C4-2B (cell line): Measurements from ENCODE around the gene FAM136A.

ENCODE experiments used
- H3K27ac ChIP-seq: fragments of 450-650 bp; 2 replicates; pipeline ENCODE4 v1.5.1; 2017
- ZFX ChIP-seq: fragments of 450-650 bp; IDR thresholded peaks from 2 replicates; pipeline ENCODE4 v1.6.1; 2017
- TF ChIP-seq, protein P1 (sequence below): fragments of 450-650 bp; conservative IDR thresholded peaks from 2 replicates; pipeline ENCODE4 v1.5.1; 2017; ENCODE audit warnings: mild to moderate bottlenecking

FAM136A gene

DNA sequence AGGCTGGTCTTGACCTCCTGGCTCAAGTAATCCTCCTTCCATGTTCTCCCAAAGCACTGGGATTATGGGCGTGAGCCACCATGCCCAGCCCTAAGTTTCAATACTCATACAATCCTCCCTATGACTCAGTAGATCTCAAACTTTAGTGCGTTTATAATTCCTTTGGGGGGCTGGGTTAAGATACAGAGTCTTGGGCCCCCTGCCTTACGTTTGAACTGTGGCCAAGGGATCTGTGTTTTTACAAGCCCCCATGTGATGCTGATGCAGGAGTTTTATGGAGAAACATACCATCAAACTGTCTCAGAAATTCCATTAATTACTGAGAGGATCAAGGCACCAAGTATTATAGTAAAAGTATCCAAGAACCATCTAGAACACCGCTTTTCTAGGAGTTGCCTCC lies 38.2 kb upstream of the FAM136A start:
- TF ChIP-seq, protein P1, sequence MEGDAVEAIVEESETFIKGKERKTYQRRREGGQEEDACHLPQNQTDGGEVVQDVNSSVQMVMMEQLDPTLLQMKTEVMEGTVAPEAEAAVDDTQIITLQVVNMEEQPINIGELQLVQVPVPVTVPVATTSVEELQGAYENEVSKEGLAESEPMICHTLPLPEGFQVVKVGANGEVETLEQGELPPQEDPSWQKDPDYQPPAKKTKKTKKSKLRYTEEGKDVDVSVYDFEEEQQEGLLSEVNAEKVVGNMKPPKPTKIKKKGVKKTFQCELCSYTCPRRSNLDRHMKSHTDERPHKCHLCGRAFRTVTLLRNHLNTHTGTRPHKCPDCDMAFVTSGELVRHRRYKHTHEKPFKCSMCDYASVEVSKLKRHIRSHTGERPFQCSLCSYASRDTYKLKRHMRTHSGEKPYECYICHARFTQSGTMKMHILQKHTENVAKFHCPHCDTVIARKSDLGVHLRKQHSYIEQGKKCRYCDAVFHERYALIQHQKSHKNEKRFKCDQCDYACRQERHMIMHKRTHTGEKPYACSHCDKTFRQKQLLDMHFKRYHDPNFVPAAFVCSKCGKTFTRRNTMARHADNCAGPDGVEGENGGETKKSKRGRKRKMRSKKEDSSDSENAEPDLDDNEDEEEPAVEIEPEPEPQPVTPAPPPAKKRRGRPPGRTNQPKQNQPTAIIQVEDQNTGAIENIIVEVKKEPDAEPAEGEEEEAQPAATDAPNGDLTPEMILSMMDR = no peak
- TF ChIP-seq ZFX = no peak
- no peak overlapping the region for H3K27ac ChIP-seq

DNA sequence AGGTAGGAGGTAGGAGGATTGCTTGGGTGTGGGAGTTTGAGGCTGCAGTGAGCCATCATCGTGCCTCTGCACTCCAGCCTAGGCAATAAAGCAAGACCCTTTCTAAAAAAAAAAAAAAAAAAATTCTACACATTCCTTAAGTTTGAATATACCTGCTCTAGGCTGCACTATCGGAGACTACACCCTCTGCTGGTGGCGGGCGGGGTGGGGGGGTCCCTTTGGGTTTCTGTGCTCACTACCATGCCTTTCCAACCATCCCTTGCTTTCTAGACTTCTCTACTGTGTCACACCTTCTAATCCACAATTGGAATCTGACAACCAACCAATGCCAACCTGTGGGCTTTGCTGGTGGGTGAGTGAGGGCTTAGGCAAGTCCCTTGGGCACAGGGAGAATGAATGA lies 34.7 kb upstream of the FAM136A start:
- no peak overlapping the region for H3K27ac ChIP-seq
- TF ChIP-seq, protein P1 = no peak
- no peak for TF ChIP-seq ZFX

GRCh38 chr2:70331012-70331411 lies 29.1 kb upstream of the FAM136A start:
- no peak overlapping the region for H3K27ac ChIP-seq
- TF ChIP-seq, protein P1 = no peak
- TF ChIP-seq ZFX = no peak

GRCh38 chr2:70330476-70330875 lies 28.6 kb upstream of the FAM136A start:
- H3K27ac ChIP-seq = no peak overlapping the region
- TF ChIP-seq ZFX = no peak

GRCh38 chr2:70328921-70329561 lies 27.2 kb upstream of the FAM136A start:
- H3K27ac ChIP-seq = no peak overlapping the region
- TF ChIP-seq, protein P1 = no peak
- no peak for TF ChIP-seq ZFX

GRCh38 chr2:70325875-70326274 lies 24.0 kb upstream of the FAM136A start:
- TF ChIP-seq ZFX = no peak
- TF ChIP-seq, protein P1 = no peak
- no peak overlapping the region for H3K27ac ChIP-seq

DNA sequence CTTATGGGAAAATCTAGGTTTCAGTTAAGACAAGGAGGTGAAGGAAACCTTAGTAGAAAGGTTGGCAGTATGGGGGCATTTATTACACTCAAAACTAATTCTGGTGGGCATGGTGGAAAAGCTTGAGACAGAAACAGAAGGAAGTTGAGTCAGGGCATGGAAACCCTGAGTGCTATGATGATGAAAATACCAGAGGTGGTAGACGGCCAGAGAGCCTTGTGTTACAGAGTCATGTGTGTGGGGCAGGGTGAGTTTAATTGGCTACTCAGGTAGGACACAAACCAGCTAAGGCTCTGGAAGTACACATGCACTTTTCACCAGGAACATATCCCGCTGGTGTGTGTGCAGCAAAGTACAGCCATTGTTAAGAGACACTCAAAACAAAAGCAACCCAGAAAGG lies 20.7 kb upstream of the FAM136A start:
- no peak overlapping the region for H3K27ac ChIP-seq
- TF ChIP-seq ZFX = no peak
- TF ChIP-seq, protein P1 = no peak

DNA sequence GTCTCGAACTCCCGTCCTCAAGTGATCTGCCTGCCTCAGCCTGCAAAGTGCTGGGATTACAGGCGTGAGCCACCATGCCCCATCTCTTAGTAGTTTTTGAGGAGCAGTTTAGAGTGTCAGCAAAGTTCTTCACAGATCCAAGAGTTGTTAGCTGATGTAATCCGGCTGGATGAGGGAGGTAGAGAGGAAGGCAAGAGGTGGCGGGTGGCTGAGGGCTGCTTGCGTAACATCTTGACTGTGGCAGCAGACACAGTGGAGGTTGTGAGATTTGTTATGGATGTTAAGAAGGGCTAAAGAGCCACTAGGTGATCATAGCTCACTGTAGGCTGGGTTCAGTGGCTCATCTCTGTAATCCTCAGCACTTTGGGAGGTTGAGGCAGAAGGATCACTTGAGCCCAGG lies 19.5 kb upstream of the FAM136A start:
- H3K27ac ChIP-seq = no peak overlapping the region
- TF ChIP-seq, protein P1 = no peak
- no peak for TF ChIP-seq ZFX
